HCT116 (cell line): ENCODE results near the gene PGBD5. TPM values are rescaled to one million over a fixed set of nuclear protein-coding genes. Genes with fewer than 3 reads are reported as not detected.

ENCODE experiments used
- ATAC-seq: fragments of 200-7000 bp; cut with Tn5 transposase; 2 replicates; pipeline ENCODE4 v1.9.1; 2020; ENCODE audit warnings: mild to moderate bottlenecking, moderate library complexity
- BruUV-seq: library from RNA; stranded (reverse); fragments of 400-500 nt; replicated peaks from 2 replicates; lab custom pipeline; 2021; lab: Mats Ljungman, UMichigan
- CTCF ChIA-PET: fragments of 300-600 bp; sonication (Branson Sonifier 250); formaldehyde crosslinking; loops from one replicate; lab custom pipeline; 2021; ENCODE audit warnings: antibody characterized with exemption; lab: Charles Lee
- POLR2A ChIA-PET: fragments of 300-600, 350-600 bp; sonication (Branson Sonifier 250); formaldehyde crosslinking; loops from one replicate; lab custom pipeline; 2021; ENCODE audit warnings: antibody characterized with exemption; lab: Charles Lee
- RAD21 ChIA-PET, 2 experiments: fragments of 300-600 bp; sonication (Branson Sonifier 250); formaldehyde crosslinking; loops; one replicate each; lab custom pipeline; 2023; ENCODE audit warnings: low total read pairs in 2 of 2; ENCODE audit not compliant: uncharacterized antibody in 2 of 2, unreplicated experiment in 2 of 2, low non-redundant PET in 1 of 2; lab: Charles Lee
- DNase-seq: peaks from one replicate; pipeline ENCODE4 v3.0.0-alpha.2; 2010; ENCODE audit warnings: low read depth, low spot score
- H2AFZ ChIP-seq: fragments of 200-600 bp; shearing (Covaris generic), sonication (generic); 2 replicates; pipeline ENCODE4 v1.6.1; 2017; ENCODE audit warnings: low read depth, mixed run types, mixed read lengths, antibody characterized with exemption, low read length; ENCODE audit not compliant: poor library complexity, severe bottlenecking
- H3K27ac ChIP-seq: 2 replicates; pipeline ENCODE4 v1.5.1; 2012; ENCODE audit warnings: low read depth, low read length
- H3K27me3 ChIP-seq: fragments of 200-600 bp; sonication (generic); 2 replicates; pipeline ENCODE4 v1.6.1; 2016; ENCODE audit warnings: mixed run types, low read length, mixed read lengths; ENCODE audit not compliant: insufficient read depth
- H3K36me3 ChIP-seq, 2 experiments: fragments of 200-500 bp in 1 of 2; fragments of 200-600 bp in 1 of 2; sonication (Bioruptor generic) in 1 of 2; sonication (generic) in 1 of 2; 2 replicates each; pipeline versions ENCODE4 v1.5.1 to v1.6.1; 2014 to 2016; ENCODE audit warnings: low read length in 2 of 2, inconsistent platforms in 1 of 2, mixed read lengths in 1 of 2, mixed run types in 1 of 2; ENCODE audit not compliant: insufficient read depth in 2 of 2, control insufficient read depth in 1 of 2
- H3K4me1 ChIP-seq, 2 experiments: fragments of 200-600 bp in 1 of 2; sonication (generic) in 1 of 2; 2 replicates each; pipeline versions ENCODE4 v1.5.1 to v1.6.1; 2012 to 2017; ENCODE audit warnings: low read length in 2 of 2, inconsistent platforms in 1 of 2, mild to moderate bottlenecking in 1 of 2, mixed read lengths in 1 of 2, mixed run types in 1 of 2, moderate library complexity in 1 of 2; ENCODE audit not compliant: insufficient read depth in 2 of 2, control insufficient read depth in 1 of 2
- H3K4me2 ChIP-seq: fragments of 200-600 bp; sonication (generic); 2 replicates; pipeline ENCODE4 v1.6.1; 2017; ENCODE audit warnings: mixed run types, low read length, mixed read lengths
- H3K4me3 ChIP-seq, 2 experiments: fragments of 200-600 bp in 1 of 2; sonication (generic) in 1 of 2; replicated peaks in 1 of 2; 2 replicates each; pipeline ENCODE4 v1.5.1; 2011 to 2016; ENCODE audit warnings: low read length in 2 of 2, control low read depth in 1 of 2, low read depth in 1 of 2, mild to moderate bottlenecking in 1 of 2, mixed read lengths in 1 of 2, mixed run types in 1 of 2
- H3K79me2 ChIP-seq: fragments of 200-600 bp; sonication (generic); 2 replicates; pipeline ENCODE4 v1.6.1; 2017; ENCODE audit warnings: mild to moderate bottlenecking, mixed run types, low read length, moderate library complexity, mixed read lengths; ENCODE audit not compliant: insufficient read depth
- H3K9ac ChIP-seq: fragments of 200-600 bp; sonication (generic); 2 replicates; pipeline ENCODE4 v1.6.1; 2016; ENCODE audit warnings: low read length, mixed read lengths
- H3K9me2 ChIP-seq: fragments of 200-600 bp; sonication (generic), shearing (Covaris generic); 2 replicates; pipeline ENCODE4 v1.6.1; 2017; ENCODE audit warnings: mixed run types, mild to moderate bottlenecking, moderate library complexity; ENCODE audit not compliant: insufficient read depth
- H3K9me3 ChIP-seq, 2 experiments: fragments of 200-500 bp in 1 of 2; fragments of 200-600 bp in 1 of 2; sonication (Bioruptor generic) in 1 of 2; sonication (generic) in 1 of 2; 2 replicates each; pipeline ENCODE4 v1.6.1; 2014 to 2017; ENCODE audit warnings: low read length in 2 of 2, mixed read lengths in 2 of 2, inconsistent platforms in 1 of 2, low read depth in 1 of 2, mild to moderate bottlenecking in 1 of 2, mixed run types in 1 of 2, moderate library complexity in 1 of 2; ENCODE audit not compliant: control insufficient read depth in 1 of 2, insufficient read depth in 1 of 2
- H4K20me1 ChIP-seq: fragments of 200-600 bp; sonication (generic), shearing (Covaris generic); 2 replicates; pipeline ENCODE4 v1.6.1; 2017; ENCODE audit warnings: mixed run types, mild to moderate bottlenecking, moderate library complexity; ENCODE audit not compliant: insufficient read depth
- CEBPB ChIP-seq: IDR thresholded peaks from 2 replicates; pipeline ENCODE4 v1.6.1; 2012; ENCODE audit warnings: low read depth
- CTCF ChIP-seq, 3 experiments: fragments of 200-600 bp in 1 of 3; sonication (generic) in 1 of 3; IDR thresholded peaks in 2 of 3; conservative IDR thresholded peaks in 1 of 3; 2 replicates each; pipeline ENCODE4 v1.5.1; 2012 to 2017; ENCODE audit warnings: low read depth in 2 of 3, low read length in 2 of 3, antibody characterized with exemption in 1 of 3, borderline replicate concordance in 1 of 3, control low read depth in 1 of 3, mild to moderate bottlenecking in 1 of 3, mixed read lengths in 1 of 3, mixed run types in 1 of 3, moderate library complexity in 1 of 3; ENCODE audit not compliant: insufficient read depth in 1 of 3
- ELF1 ChIP-seq: IDR thresholded peaks from 2 replicates; pipeline ENCODE4 v1.6.1; 2012; ENCODE audit warnings: low read depth, borderline replicate concordance
- EZH2phosphoT487 ChIP-seq: fragments of 200-600 bp; IDR thresholded peaks from 2 replicates; pipeline ENCODE4 v1.6.1; 2018; ENCODE audit warnings: antibody characterized with exemption, borderline replicate concordance
- JUND ChIP-seq: IDR thresholded peaks from 2 replicates; pipeline ENCODE4 v1.6.1; 2012
- RAD21 ChIP-seq: IDR thresholded peaks from 2 replicates; pipeline ENCODE4 v1.6.1; 2012; ENCODE audit warnings: low read depth, mild to moderate bottlenecking
- REST ChIP-seq: IDR thresholded peaks from 2 replicates; pipeline ENCODE4 v1.6.1; 2012; ENCODE audit warnings: low read depth
- SRF ChIP-seq: IDR thresholded peaks from 2 replicates; pipeline ENCODE4 v1.6.1; 2012; ENCODE audit warnings: low read depth
- YY1 ChIP-seq: IDR thresholded peaks from 2 replicates; pipeline ENCODE4 v1.6.1; 2011; ENCODE audit warnings: low read length, low read depth, moderate library complexity, mild to moderate bottlenecking; ENCODE audit not compliant: insufficient replicate concordance; ENCODE audit errors: extremely low read depth
- ZBTB33 ChIP-seq: IDR thresholded peaks from 2 replicates; pipeline ENCODE4 v1.6.1; 2011; ENCODE audit warnings: mild to moderate bottlenecking, low read length, moderate library complexity; ENCODE audit not compliant: insufficient replicate concordance; ENCODE audit errors: extremely low read depth
- intact Hi-C: fragments of 100-400 bp; cut with micrococcal nuclease; formaldehyde crosslinking; loops from 2 replicates; pipeline ENCODE4 v1.10.0; 2022
- total RNA-seq: library from RNA; stranded (reverse); gene quantifications from one replicate; pipeline ENCODE4 v1.2.1, GENCODE V29; 2021; ENCODE audit not compliant: unreplicated experiment

Gene PGBD5
- total RNA-seq, 1 experiment from 2014 or later: 0.27 TPM

GRCh38 chr1:230456478-230456877, 30.3 kb upstream of the PGBD5 start (continued):
- TF ChIP-seq JUND: no peak

- intact Hi-C loops: no loop called here
- CTCF ChIA-PET: no interaction called here
These were observed 29.2 kb upstream of the PGBD5 start for GRCh38 chr1:230455291-230455690.

More at GRCh38 chr1:230455291-230455690, 29.2 kb upstream of the PGBD5 start:
- RAD21 ChIA-PET: no interaction called here
- BruUV-seq: no TSS peak
- Histone ChIP-seq H3K9ac (no peak overlapping the region), H2AFZ (no peak overlapping the region), H4K20me1 (no peaks in the 10 kb centered on the region), H3K4me3 (no peak overlapping the region), H3K4me2 (no peak overlapping the region), H3K27me3 (peaks cover 26% of the 10 kb centered on the region), H3K4me1 (no peaks in the 10 kb centered on the region), H3K27ac (no peak overlapping the region), H3K9me2 (no peaks in the 10 kb centered on the region), H3K9me3 (no peaks in the 10 kb centered on the region), H3K36me3 (no peaks in the 10 kb centered on the region), H3K79me2 (no peaks in the 10 kb centered on the region)
- ATAC-seq (no peak), DNase-seq (no peak)
- POLR2A ChIA-PET: no interaction called here
- TF ChIP-seq EZH2phosphoT487 (no peak), ELF1 (no peak), SRF (no peak), ZBTB33 (no peak), CTCF (IDR thresholded peaks at IDR 0.05 in 2 of 3, conservative IDR thresholded peaks at IDR 0.05 in 1 of 3; ENCODE audit: borderline replicate concordance in 1 of 3, insufficient read depth in 1 of 3, low read depth in 2 of 3, low read length in 2 of 3) (no peak), YY1 (no peak), RAD21 (no peak), CEBPB (no peak), REST (no peak)
